ENCODE results near the gene ZNF19. TPM values are rescaled to one million over a fixed set of nuclear protein-coding genes. Genes with fewer than 3 reads are reported as not detected.
"Not testable (repeated sequence)": the region's sequence is repeated elsewhere in the genome, so short reads cannot be mapped to it uniquely, and the experiment has no call there.

Gene ZNF19
- total and polyA plus RNA-seq, 2 donors (not counting 3 experiments of a cell fraction or from before 2014, with no cell fraction given) = 0.98 to 2.6 TPM

- H3K9ac ChIP-seq (replicated peaks; ENCODE audit: extremely low read depth, insufficient read depth, low read length); H2AFZ ChIP-seq (ENCODE audit: low read depth, low read length); H3K4me2 ChIP-seq (ENCODE audit: insufficient read depth, low read length); DNase-seq (ENCODE audit: low read depth, low spot score); POLR2A ChIA-PET; H3K79me2 ChIP-seq (ENCODE audit: control insufficient read depth, insufficient read depth, low read length); H3K9me1 ChIP-seq (replicated peaks; ENCODE audit: control insufficient read depth, extremely low read depth, insufficient read depth, low read length); H4K20me1 ChIP-seq (replicated peaks; ENCODE audit: control insufficient read depth, extremely low read depth, insufficient read depth, low read length); H3K4me1 ChIP-seq (ENCODE audit: control insufficient read depth, extremely low read depth, insufficient read depth, low read length); FAIRE-seq; BruUV-seq (replicated peaks); intact Hi-C loops (cut with micrococcal nuclease); H3K4me3 ChIP-seq (replicated peaks in 1 of 3; ENCODE audit: insufficient read depth in 1 of 3, low read depth in 1 of 3, low read length in 3 of 3); H3K27ac ChIP-seq (ENCODE audit: insufficient read depth, low read depth, low read length); H3K36me3 ChIP-seq (ENCODE audit: control insufficient read depth in 2 of 2, extremely low read depth in 1 of 2, insufficient read depth in 2 of 2, low read length in 2 of 2); H3K27me3 ChIP-seq (ENCODE audit: control insufficient read depth in 2 of 2, insufficient read depth in 2 of 2, low read length in 2 of 2); dilution Hi-C loops (cut with MboI; ENCODE audit: extremely low pct_ligation_motif_present, low sequenced_read_pairs); H3K9me3 ChIP-seq (replicated peaks; ENCODE audit: control insufficient read depth, insufficient read depth, low read length): not testable (repeated sequence)
- CTCF ChIA-PET = interaction anchor here (1.2 kb wide), 1 partner anchor 91 kb away, joined by 3 read pairs; no protein-coding TSS in a partner anchor
Measured at GRCh38 chr16:71504051-71504450, 14.9 kb upstream of the ZNF19 start.

- POLR2A ChIA-PET = no interaction called here
- CTCF ChIA-PET = interaction anchor here (1.6 to 6.3 kb wide), 3 partner anchors 20 to 110 kb away, joined by 3 to 229 read pairs (median 13); no protein-coding TSS in a partner anchor
- no peak overlapping the region for H3K27ac ChIP-seq (ENCODE audit: insufficient read depth, low read depth, low read length)
- H3K27me3 ChIP-seq (ENCODE audit: control insufficient read depth in 2 of 2, insufficient read depth in 2 of 2, low read length in 2 of 2) = no peaks in the 10 kb centered on the region
- dilution Hi-C loops (cut with MboI; ENCODE audit: extremely low pct_ligation_motif_present, low sequenced_read_pairs) (no loop called here), intact Hi-C loops (cut with micrococcal nuclease) (no loop called here)
- BruUV-seq (replicated peaks) = no TSS peak
- no peaks in the 10 kb centered on the region for H3K36me3 ChIP-seq (ENCODE audit: control insufficient read depth in 2 of 2, extremely low read depth in 1 of 2, insufficient read depth in 2 of 2, low read length in 2 of 2)
- H3K9ac ChIP-seq (replicated peaks; ENCODE audit: extremely low read depth, insufficient read depth, low read length) = no peak overlapping the region
- H3K79me2 ChIP-seq (ENCODE audit: control insufficient read depth, insufficient read depth, low read length) = no peaks in the 10 kb centered on the region
- no peak for FAIRE-seq
- no peaks in the 10 kb centered on the region for H3K9me1 ChIP-seq (replicated peaks; ENCODE audit: control insufficient read depth, extremely low read depth, insufficient read depth, low read length)
- no peaks in the 10 kb centered on the region for H3K9me3 ChIP-seq (replicated peaks; ENCODE audit: control insufficient read depth, insufficient read depth, low read length)
- TF ChIP-seq GATA2 (IDR thresholded peaks at IDR 0.05; ENCODE audit: insufficient read depth, insufficient read length, low read depth, low read length) = no peak
- no peaks in the 10 kb centered on the region for H3K4me1 ChIP-seq (ENCODE audit: control insufficient read depth, extremely low read depth, insufficient read depth, low read length)
- H3K4me2 ChIP-seq (ENCODE audit: insufficient read depth, low read length) = no peak overlapping the region
- no peak for DNase-seq (ENCODE audit: low read depth, low spot score)
- no peak overlapping the region for H2AFZ ChIP-seq (ENCODE audit: low read depth, low read length)
- no peaks in the 10 kb centered on the region for H4K20me1 ChIP-seq (replicated peaks; ENCODE audit: control insufficient read depth, extremely low read depth, insufficient read depth, low read length)
- no peak overlapping the region for H3K4me3 ChIP-seq (replicated peaks in 1 of 3; ENCODE audit: insufficient read depth in 1 of 3, low read depth in 1 of 3, low read length in 3 of 3)
Measured at GRCh38 chr16:71501547-71501946, 12.4 kb upstream of the ZNF19 start.

All from endothelial cell of umbilical vein (primary cell).